ENCODE measurements around the gene ADCY3.

Gene ADCY3

GRCh38 chr2:24874035-24874434 is 46.0 kb downstream of the ADCY3 start:
- no peak for DNase-seq (ENCODE audit: low spot score)

DNA sequence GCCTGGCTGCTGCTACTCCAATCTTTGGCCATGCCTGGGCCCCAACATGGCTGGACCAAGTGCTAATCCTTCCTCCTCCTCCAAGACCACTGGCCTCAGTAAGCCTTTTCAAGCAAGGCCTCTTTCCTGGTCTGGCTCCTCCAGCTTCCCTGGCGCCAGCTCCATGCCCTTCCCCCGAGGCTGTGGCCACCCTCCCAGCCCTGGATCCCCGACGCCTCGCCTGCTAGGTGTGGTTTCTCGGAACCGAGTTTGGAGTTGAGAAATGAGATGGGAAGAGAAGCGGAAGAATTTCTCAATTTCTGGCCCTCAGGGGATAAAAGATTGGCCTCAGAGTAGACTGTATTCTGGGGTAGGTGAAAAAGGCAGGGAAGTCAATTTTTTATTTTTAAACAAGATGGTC is 46.4 kb downstream of the ADCY3 start:
- no peak for DNase-seq (ENCODE audit: low spot score)

- DNase-seq (ENCODE audit: low spot score) = no peak
Measured at GRCh38 chr2:24872344-24873115, 47.5 kb downstream of the ADCY3 start.

DNA sequence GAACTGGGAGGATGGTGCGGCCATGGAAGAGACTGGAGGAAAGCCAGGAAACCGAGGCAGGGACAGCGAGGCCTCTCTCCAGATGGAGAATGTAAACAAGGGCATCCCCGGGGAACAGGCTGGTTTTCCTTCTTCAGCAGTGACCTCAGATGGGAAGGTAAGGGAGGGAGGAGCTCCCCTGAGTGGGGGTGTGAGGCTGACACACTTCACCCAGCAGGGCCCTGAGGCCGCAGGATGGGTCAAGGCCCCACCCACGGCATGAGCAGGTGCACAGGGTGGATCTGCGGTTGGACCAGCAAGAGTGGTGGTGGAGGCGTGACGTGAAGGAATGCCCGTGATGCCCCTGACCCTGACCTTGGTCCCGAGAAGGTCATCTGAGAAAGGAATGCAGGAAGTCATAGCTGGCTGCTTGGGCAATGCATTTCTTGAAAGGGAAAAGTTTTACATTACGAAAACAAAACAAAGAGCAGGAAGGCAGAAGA is 48.1 kb downstream of the ADCY3 start:
- DNase-seq (ENCODE audit: low spot score) = no peak

GRCh38 chr2:24870891-24871705 is 48.9 kb downstream of the ADCY3 start:
- no peak for DNase-seq (ENCODE audit: low spot score)

GRCh38 chr2:24870440-24870839 is 49.6 kb downstream of the ADCY3 start:
- DNase-seq (ENCODE audit: low spot score) = no peak

DNA sequence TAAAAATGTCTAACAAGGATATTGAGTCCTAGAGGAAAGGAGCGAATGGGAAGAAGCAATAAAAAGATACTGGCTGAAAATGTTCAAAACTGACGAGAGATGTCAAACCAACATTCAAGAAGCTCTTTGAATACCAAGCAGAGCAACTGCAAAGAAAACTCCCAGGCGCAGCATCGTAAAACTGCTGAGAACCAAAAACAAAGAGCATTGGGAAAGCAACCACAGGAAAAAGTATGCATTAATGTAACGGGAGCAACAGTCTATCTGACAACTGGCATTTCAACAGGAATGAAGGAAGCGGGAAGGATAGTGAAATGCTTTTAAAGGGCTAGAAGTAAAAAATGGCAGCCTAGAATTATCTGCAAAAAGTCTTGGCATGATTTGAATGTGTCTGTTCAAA is 53.1 kb downstream of the ADCY3 start:
- DNase-seq (ENCODE audit: low spot score) = no peak

GRCh38 chr2:24863641-24864040 is 56.4 kb downstream of the ADCY3 start:
- DNase-seq (ENCODE audit: low spot score) = no peak

DNA sequence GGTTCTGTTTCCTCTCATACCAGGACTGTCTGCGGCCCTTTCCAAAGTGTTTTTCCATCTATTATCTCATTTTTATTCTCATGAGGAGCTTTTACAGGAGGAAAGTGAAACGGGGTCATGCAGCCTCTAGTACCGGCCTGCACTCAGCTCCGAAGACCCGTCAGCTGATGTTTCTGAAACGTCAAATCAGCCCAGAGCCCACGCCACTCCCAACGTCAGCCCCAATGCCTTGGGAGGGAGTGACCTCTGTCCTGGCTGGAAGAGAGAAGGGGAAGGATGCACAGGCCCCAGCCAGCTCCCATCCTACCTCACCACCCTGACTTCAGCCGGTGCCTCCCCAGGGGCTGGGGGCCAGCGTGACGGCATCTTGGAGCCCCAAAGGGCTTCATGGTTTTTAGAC is 58.5 kb downstream of the ADCY3 start:
- no peak for DNase-seq (ENCODE audit: low spot score)

DNA sequence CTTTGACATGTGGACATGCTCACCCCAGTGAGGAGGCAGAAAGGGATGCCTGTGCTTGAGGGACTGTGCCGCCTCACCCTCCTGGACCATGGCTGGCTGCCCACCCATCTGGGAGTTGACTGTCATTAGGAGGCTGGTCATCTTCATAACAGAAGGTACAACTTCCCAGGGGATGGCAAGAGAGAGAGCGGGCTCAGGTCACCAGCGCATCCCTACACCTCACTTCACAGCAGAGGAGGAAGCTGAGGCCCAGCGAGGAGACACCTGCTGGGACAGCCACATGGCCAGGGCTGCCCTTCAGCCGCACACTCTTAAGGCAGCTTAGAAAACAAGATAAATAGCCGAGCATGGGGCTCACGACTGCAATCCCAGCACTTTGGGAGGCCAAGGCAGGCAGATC is 59.4 kb downstream of the ADCY3 start:
- no peak for DNase-seq (ENCODE audit: low spot score)

DNA sequence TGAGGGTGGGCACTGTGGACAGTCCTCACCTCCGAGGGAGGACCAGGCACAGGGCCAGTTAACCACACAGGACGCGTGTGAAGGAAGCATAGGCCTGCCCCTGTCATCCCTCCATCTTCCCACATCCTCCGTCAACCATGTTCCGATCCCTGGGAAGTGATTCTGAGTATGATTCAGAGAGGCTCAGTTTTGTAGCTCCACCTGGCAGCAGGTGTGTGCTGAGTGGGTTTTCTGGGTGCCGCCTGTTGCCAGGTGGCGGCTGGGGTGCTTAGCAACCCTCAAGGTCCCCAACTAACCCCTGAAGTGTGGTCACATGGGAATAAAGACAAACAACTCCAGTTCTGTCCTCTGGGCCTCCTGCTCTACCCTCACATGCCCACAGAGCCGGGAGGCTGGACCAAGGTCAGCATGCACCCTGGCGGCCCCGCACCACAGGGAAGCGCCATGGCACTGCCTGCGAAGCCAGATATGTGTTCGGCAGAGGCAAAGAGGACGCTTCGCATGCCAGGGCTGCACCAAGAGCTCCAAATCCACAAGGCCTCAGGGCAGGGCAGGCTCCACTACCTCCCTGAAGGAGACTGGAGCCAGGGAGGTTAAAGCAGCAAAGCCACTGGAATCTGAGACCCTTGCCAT is 60.0 kb downstream of the ADCY3 start:
- DNase-seq (ENCODE audit: low spot score) = no peak

DNA sequence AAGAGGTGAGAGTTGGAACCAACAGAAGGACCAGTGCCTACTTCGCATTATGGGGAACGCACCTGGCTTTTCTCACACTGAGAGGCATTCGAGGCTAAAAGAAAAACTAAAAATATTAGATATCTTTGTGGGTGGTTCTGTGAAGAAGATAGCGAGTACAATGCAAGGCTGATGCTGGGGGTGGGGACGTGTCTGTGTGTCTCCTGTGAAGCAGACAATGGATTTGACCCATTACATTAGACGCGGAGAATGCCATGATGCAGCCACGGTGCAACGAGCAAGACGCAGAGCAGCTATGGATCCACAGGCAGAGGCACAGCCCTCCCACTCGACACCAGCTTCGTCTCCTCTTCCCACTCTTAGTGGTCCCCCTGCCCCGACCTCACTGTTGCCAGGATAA is 61.0 kb downstream of the ADCY3 start:
- no peak for DNase-seq (ENCODE audit: low spot score)

DNA sequence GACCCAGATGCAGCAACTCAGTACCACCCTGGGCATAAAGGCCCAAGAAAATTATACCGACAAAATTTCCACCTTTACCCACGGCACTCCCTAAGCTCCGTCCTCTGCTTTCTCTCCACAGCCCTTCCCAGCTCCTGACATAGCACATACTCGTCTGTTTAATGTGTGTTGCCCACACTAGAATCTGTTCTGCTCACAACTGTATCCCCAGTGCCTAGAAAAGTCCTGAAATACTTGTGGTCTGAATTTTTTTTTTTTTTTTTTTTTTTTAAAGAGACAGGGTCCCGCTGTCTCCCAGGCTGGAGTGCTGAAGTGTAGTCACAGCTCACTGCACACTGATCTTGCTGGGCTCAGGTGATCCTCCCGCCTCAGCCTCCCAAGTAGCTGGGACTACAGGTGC is 62.3 kb downstream of the ADCY3 start:
- no peak for DNase-seq (ENCODE audit: low spot score)

DNA sequence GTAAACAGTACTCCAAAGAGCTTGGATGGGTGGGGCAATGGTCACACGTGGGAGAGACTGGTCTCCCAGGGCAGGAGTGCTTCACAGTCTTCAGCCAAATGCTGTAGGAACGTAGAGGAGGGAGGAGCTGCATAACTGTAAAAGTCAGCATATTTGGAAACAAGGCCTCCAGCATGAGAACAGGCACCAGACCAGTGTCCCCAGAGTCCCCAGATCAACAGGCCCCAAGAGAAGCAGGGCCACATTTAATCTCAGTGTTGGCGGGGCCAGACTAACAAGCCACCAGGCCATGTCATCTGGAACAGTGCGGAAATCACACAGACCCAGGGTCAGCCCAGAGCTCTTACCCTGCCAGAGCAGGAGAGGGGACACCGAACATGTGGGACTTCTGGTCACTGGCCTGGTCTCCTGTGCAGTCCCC is 63.2 kb downstream of the ADCY3 start:
- DNase-seq (ENCODE audit: low spot score) = no peak

DNA sequence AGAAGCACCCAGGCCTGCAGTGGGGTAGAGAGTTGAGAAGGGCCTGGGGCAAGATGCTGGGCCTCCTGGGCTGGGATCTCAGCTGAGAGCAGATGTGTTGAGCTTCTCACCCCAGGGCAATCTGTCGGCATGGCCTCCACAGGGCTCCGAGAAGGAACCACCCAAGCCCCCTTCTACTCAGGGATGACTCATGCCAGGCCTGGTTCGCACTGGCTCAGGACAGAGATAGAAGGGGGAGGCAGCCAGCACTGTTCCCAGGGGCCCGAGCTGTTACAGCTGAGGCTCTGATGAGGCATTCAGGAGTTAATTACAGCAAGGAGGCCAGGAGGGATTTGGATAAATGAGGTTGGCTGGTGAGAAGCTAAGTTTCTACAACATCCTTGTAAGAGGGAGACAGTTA is 64.3 kb downstream of the ADCY3 start:
- no peak for DNase-seq (ENCODE audit: low spot score)

- DNase-seq (ENCODE audit: low spot score) = no peak
Measured at GRCh38 chr2:24855022-24855622, 64.9 kb downstream of the ADCY3 start.

DNA sequence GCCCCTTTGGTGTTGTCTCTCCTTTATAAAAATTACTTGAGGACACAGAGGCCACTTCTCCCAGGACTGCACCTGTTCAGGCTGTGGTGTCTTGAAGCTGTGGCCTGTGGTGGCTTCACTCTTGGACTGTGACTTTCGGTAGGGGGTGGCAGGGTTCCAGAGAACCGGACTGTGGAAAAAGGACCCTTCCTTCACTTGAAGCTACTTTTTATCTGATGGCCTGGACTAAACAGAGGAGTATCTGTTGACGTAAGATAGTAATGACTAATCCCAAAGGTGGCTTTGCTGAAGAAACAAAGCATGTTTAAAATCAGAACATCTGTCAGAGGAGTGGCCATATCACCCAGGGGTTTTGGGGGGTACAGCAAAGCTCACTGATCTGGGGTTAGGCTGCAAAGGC is 66.0 kb downstream of the ADCY3 start:
- DNase-seq (ENCODE audit: low spot score) = no peak

DNA sequence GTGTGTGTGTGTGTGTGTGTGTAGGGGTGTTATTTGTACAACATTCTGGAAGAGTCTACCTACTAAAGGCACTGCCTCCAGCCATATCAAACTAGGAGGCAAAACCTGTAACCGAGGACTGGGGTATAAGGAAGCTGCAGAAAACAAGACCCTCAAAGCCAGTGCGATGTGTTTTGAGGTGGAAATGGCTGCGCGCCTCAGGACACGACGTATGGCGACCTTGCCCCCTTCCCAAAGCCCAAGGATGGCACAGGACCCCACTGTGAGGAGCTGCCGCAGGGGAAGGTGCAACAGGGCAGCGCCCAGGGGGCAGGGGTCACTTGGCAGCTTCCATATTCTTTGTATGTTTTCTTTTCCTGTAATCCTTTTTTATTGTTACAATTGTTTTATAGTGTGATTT is 67.0 kb downstream of the ADCY3 start:
- DNase-seq (ENCODE audit: low spot score) = no peak

- DNase-seq (ENCODE audit: low spot score) = no peak
Measured at GRCh38 chr2:24852431-24853020, 67.5 kb downstream of the ADCY3 start.

GRCh38 chr2:24852026-24852425 is 68.0 kb downstream of the ADCY3 start:
- no peak for DNase-seq (ENCODE audit: low spot score)

DNA sequence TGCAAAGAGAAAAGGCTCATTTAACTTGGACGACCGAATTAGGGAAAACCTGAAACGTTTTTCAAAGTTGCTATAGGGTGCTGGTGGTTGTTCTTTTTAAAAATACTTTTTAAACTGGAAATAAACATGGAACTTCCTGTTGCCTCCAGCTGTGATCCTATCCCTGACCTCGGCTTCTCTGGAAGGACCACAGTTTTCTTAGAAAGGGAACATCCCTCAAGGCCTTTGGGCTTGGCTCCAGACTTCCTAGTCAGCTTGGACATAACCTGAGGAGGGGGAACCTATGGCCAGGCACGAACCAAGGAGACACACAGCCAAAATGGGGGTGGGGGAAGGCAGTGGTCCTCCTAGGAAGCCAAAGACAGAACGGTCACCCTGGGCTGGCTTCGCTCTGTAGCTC is 69.1 kb downstream of the ADCY3 start:
- DNase-seq (ENCODE audit: low spot score) = no peak

DNA sequence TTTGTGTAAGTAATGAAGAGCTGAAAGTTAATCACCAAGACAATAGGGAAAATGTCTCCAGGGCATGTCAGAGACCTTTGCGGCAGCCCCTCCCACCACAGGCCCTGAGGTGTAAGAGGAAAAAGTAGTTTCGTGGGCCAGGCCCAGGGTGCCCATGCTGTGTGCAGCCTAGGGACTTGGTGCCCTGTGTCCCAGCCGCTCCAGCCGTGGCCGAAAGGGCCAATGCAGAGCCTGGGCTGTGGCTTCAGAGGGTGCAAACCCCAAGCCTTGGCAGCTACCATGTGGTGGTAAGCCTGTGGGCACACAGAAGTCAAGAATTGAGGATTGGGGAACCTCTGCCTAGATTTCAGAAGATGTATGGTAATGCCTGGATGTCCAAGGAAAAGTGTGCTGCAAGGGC is 74.3 kb downstream of the ADCY3 start:
- no peak for DNase-seq (ENCODE audit: low spot score)
